Esophagus muscularis mucosa (tissue), 4 donors: ENCODE data around the gene SNX9.

Source experiments
- CTCF ChIP-seq, 3 experiments: fragments of 200-600 bp in 2 of 3; fragments of 450-650 bp in 1 of 3; sonication (generic) in 2 of 3; IDR thresholded peaks; one replicate each; pipeline ENCODE4 v1.5.1; 2017 to 2019; ENCODE audit warnings: antibody characterized with exemption in 3 of 3, mild to moderate bottlenecking in 2 of 3, moderate library complexity in 1 of 3
- EP300 ChIP-seq: sonication (generic); formaldehyde crosslinking; IDR thresholded peaks from one replicate; pipeline ENCODE4 v1.6.1; 2017; ENCODE audit warnings: antibody characterized with exemption
- POLR2A ChIP-seq: fragments of 450-650 bp; IDR thresholded peaks from one replicate; pipeline ENCODE4 v1.6.1; 2017; ENCODE audit warnings: antibody characterized with exemption, moderate library complexity, mild to moderate bottlenecking, low read depth
- POLR2AphosphoS5 ChIP-seq, 2 donors: sonication (generic); formaldehyde crosslinking; IDR thresholded peaks; one replicate each; pipeline ENCODE4 v1.6.1; 2017; ENCODE audit warnings: antibody characterized with exemption in 2 of 2

- TF ChIP-seq CTCF (IDR thresholded peaks at IDR 0.05) (no peak), POLR2AphosphoS5 (IDR thresholded peaks at IDR 0.05) (no peak), POLR2A (no peak), EP300 (no peak)
Measured at GRCh38 chr6:157965387-157965786, 142.3 kb downstream of the SNX9 start.
